Gastrocnemius medialis (tissue), 4 donors: ENCODE results near the gene TMPO.

ENCODE experiments used
- CTCF ChIP-seq, 5 experiments: fragments of 450-650 bp in 3 of 5; fragments of 200-600 bp in 2 of 5; sonication (generic) in 2 of 5; IDR thresholded peaks in 4 of 5; conservative IDR thresholded peaks in 1 of 5; 1 replicate in 4 of 5; 2 replicates in 1 of 5; pipeline ENCODE4 v1.5.1; 2016 to 2019; ENCODE audit warnings: antibody characterized with exemption in 5 of 5, mild to moderate bottlenecking in 3 of 5, moderate library complexity in 3 of 5
- POLR2A ChIP-seq, 2 donors: fragments of 450-650 bp; IDR thresholded peaks; one replicate each; pipeline ENCODE4 v1.6.1; 2017; ENCODE audit warnings: antibody characterized with exemption in 2 of 2, mild to moderate bottlenecking in 2 of 2, moderate library complexity in 2 of 2

GRCh38 chr12:98575013-98575412, 59.6 kb downstream of the TMPO start:
- TF ChIP-seq CTCF (IDR thresholded peaks at IDR 0.05 in 4 of 5, conservative IDR thresholded peaks at IDR 0.05 in 1 of 5): no peak
- TF ChIP-seq POLR2A (IDR thresholded peaks at IDR 0.05): no peak
